GM12891 (cell line): ENCODE data around the gene THAP3.

ENCODE experiments used
- PAX5 ChIP-seq: IDR thresholded peaks from 2 replicates; pipeline ENCODE4 v1.6.1; 2011; ENCODE audit warnings: low read length, moderate library complexity, mild to moderate bottlenecking; ENCODE audit not compliant: insufficient read depth, severe bottlenecking
- POLR2A ChIP-seq: IDR thresholded peaks from 2 replicates; pipeline ENCODE4 v1.6.1; 2011; ENCODE audit warnings: low read depth, low read length, control low read depth
- POLR2AphosphoS5 ChIP-seq: IDR thresholded peaks from 2 replicates; pipeline ENCODE4 v1.6.1; 2011; ENCODE audit warnings: low read depth, low read length, control low read depth
- POU2F2 ChIP-seq: IDR thresholded peaks from 2 replicates; pipeline ENCODE4 v1.6.1; 2011; ENCODE audit warnings: low read depth, mild to moderate bottlenecking, control low read depth, low read length, moderate library complexity
- SPI1 ChIP-seq: IDR thresholded peaks from 2 replicates; pipeline ENCODE4 v1.6.1; 2011; ENCODE audit warnings: low read depth, low read length, control low read depth
- TAF1 ChIP-seq: IDR thresholded peaks from 2 replicates; pipeline ENCODE4 v1.6.1; 2011; ENCODE audit warnings: low read depth, low read length, control low read depth

DNA sequence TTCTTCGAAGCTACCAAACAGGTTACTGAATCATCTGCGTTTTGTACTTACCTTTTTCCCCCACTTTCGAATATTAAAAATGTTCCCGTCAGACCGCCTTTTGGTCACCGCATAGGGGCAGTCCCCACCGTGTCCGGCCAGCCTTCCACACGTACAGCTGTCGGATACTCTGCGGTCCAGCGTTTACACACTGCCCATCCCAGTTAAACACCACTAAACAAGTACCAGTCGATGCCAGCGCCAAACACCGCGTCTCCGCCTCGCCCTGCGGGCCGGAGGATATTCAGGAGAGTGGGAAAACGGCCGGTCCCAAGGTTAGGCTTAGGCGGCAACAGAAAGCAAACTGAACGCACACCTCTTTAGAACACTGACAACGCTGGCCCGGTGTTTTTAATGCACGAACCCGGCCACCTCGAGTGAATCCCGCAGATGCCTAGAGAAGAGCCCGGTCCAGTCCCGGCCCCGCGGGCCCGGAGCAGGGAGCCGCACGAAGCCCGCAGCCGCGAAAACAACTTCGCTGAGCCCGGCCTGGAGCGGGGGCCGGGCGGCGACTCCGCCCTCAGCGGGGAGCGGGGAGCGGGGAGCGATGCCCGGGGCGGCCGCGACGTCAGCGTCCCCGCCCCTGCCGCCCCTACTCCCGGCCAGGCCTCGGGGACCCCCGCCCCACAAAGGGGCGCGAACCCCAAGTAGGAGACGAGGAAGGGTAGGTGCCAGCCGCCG lies 11.9 kb upstream of the THAP3 start:
- no peak for TF ChIP-seq POLR2A
- no peak for TF ChIP-seq TAF1
- TF ChIP-seq POLR2AphosphoS5 = no peak
- no peak for TF ChIP-seq POU2F2
- TF ChIP-seq SPI1 = no peak
- TF ChIP-seq PAX5 = no peak
